ENCODE results near the gene TEAD4. TPM values are rescaled to one million over a fixed set of nuclear protein-coding genes. Genes with fewer than 3 reads are reported as not detected.

The TEAD4 gene
- total RNA-seq, 1 experiment from 2014 or later = 33.8 TPM

GRCh38 chr12:2992724-2993123, 33.5 kb downstream of the TEAD4 start:
- no peak for DNase-seq (ENCODE audit: unreplicated experiment)
- ChIA-PET CTCF (interaction anchor here (0.8 to 1.6 kb wide), 3 partner anchors 49 to 107 kb away, joined by 3 read pairs; no protein-coding TSS in a partner anchor), POLR2A (no interaction called here)
- H3K4me3 Mint-ChIP-seq (ENCODE audit: unreplicated experiment) = no peak overlapping the region
- intact Hi-C loops (cut with micrococcal nuclease) = no loop called here
- H3K36me3 Mint-ChIP-seq (ENCODE audit: insufficient read depth, unreplicated experiment) = peaks cover 5% of the 10 kb centered on the region
- BruUV-seq (replicated peaks) = no TSS peak
- H3K9me3 Mint-ChIP-seq (ENCODE audit: unreplicated experiment) = no peaks in the 10 kb centered on the region
- H3K4me1 Mint-ChIP-seq (ENCODE audit: insufficient read depth, unreplicated experiment) = no peaks in the 10 kb centered on the region
- H3K27ac Mint-ChIP-seq (ENCODE audit: low read depth, unreplicated experiment) = no peak overlapping the region
- TF ChIP-seq, protein P1, sequence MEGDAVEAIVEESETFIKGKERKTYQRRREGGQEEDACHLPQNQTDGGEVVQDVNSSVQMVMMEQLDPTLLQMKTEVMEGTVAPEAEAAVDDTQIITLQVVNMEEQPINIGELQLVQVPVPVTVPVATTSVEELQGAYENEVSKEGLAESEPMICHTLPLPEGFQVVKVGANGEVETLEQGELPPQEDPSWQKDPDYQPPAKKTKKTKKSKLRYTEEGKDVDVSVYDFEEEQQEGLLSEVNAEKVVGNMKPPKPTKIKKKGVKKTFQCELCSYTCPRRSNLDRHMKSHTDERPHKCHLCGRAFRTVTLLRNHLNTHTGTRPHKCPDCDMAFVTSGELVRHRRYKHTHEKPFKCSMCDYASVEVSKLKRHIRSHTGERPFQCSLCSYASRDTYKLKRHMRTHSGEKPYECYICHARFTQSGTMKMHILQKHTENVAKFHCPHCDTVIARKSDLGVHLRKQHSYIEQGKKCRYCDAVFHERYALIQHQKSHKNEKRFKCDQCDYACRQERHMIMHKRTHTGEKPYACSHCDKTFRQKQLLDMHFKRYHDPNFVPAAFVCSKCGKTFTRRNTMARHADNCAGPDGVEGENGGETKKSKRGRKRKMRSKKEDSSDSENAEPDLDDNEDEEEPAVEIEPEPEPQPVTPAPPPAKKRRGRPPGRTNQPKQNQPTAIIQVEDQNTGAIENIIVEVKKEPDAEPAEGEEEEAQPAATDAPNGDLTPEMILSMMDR (IDR thresholded peaks at IDR 0.05; ENCODE audit: unreplicated experiment) = no peak
- H3K27me3 Mint-ChIP-seq (ENCODE audit: insufficient read depth, unreplicated experiment) = no peaks in the 10 kb centered on the region

GRCh38 chr12:2997989-2998670, 38.9 kb downstream of the TEAD4 start:
- intact Hi-C loops (cut with micrococcal nuclease) = no loop called here
- TF ChIP-seq, protein P1 (IDR thresholded peaks at IDR 0.05; ENCODE audit: unreplicated experiment) = no peak
- Mint-ChIP-seq H3K27ac (ENCODE audit: low read depth, unreplicated experiment) (no peak overlapping the region), H3K36me3 (ENCODE audit: insufficient read depth, unreplicated experiment) (peaks cover 6% of the 10 kb centered on the region), H3K9me3 (ENCODE audit: unreplicated experiment) (no peaks in the 10 kb centered on the region), H3K27me3 (ENCODE audit: insufficient read depth, unreplicated experiment) (no peaks in the 10 kb centered on the region), H3K4me1 (ENCODE audit: insufficient read depth, unreplicated experiment) (no peaks in the 10 kb centered on the region), H3K4me3 (ENCODE audit: unreplicated experiment) (no peak overlapping the region)
- CTCF ChIA-PET = no interaction called here
- DNase-seq (ENCODE audit: unreplicated experiment) = no peak
- POLR2A ChIA-PET = no interaction called here
- no TSS peak for BruUV-seq (replicated peaks)

DNA sequence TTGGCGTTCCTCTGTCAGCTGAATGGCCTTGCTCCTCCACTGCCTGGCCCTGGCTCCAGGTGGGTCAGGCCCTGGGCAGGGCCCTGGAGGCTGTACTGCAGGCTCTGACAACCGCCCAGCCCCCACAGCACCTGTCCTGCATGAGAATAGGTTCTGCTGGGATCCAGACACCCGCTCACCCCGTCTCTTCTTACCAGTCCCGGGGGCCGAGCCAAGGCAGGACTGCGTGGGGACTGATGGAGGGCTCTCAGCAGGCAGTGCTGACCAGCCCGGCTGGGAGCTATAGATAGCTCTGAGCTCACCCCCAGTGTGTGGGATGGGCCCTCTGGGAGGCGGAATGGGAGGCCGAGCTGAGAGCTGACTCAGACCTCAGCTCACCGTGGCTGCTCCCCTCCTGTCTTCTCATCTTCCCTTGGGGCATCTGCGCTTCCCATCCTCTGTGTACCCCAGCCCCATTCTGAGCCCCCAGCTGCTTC, 39.6 kb downstream of the TEAD4 start:
- intact Hi-C loops (cut with micrococcal nuclease) = no loop called here
- no peak overlapping the region for H3K4me3 Mint-ChIP-seq (ENCODE audit: unreplicated experiment)
- H3K9me3 Mint-ChIP-seq (ENCODE audit: unreplicated experiment) = no peaks in the 10 kb centered on the region
- no peaks in the 10 kb centered on the region for H3K4me1 Mint-ChIP-seq (ENCODE audit: insufficient read depth, unreplicated experiment)
- no TSS peak for BruUV-seq (replicated peaks)
- CTCF ChIA-PET = interaction anchor here (0.5 to 1.6 kb wide), 3 partner anchors 8 to 146 kb away, joined by 3 to 4 read pairs (median 4); no protein-coding TSS in a partner anchor
- H3K27ac Mint-ChIP-seq (ENCODE audit: low read depth, unreplicated experiment) = no peak overlapping the region
- TF ChIP-seq, protein P1 (IDR thresholded peaks at IDR 0.05; ENCODE audit: unreplicated experiment) = no peak
- DNase-seq (ENCODE audit: unreplicated experiment) = peak; percentile 25
- POLR2A ChIA-PET = no interaction called here
- peaks cover 6% of the 10 kb centered on the region for H3K36me3 Mint-ChIP-seq (ENCODE audit: insufficient read depth, unreplicated experiment)
- no peaks in the 10 kb centered on the region for H3K27me3 Mint-ChIP-seq (ENCODE audit: insufficient read depth, unreplicated experiment)

- intact Hi-C loops (cut with micrococcal nuclease) = no loop called here
- CTCF ChIA-PET = interaction anchor here (0.5 to 1.6 kb wide), 3 partner anchors 8 to 147 kb away, joined by 3 to 4 read pairs (median 4); no protein-coding TSS in a partner anchor
- Mint-ChIP-seq H3K9me3 (ENCODE audit: unreplicated experiment) (no peaks in the 10 kb centered on the region), H3K27me3 (ENCODE audit: insufficient read depth, unreplicated experiment) (no peaks in the 10 kb centered on the region), H3K27ac (ENCODE audit: low read depth, unreplicated experiment) (no peak overlapping the region), H3K4me3 (ENCODE audit: unreplicated experiment) (no peak overlapping the region), H3K36me3 (ENCODE audit: insufficient read depth, unreplicated experiment) (peaks cover 6% of the 10 kb centered on the region), H3K4me1 (ENCODE audit: insufficient read depth, unreplicated experiment) (no peaks in the 10 kb centered on the region)
- POLR2A ChIA-PET = no interaction called here
- TF ChIP-seq, protein P1 (IDR thresholded peaks at IDR 0.05; ENCODE audit: unreplicated experiment) = no peak
- no TSS peak for BruUV-seq (replicated peaks)
- DNase-seq (ENCODE audit: unreplicated experiment) = no peak
Measured at GRCh38 chr12:2999265-2999841, 40.2 kb downstream of the TEAD4 start.
